ENCODE measurements around the gene RABGAP1L.
"Not testable (repeated sequence)": the region's sequence is repeated elsewhere in the genome, so short reads cannot be mapped to it uniquely, and the experiment has no call there.

RABGAP1L gene

DNA sequence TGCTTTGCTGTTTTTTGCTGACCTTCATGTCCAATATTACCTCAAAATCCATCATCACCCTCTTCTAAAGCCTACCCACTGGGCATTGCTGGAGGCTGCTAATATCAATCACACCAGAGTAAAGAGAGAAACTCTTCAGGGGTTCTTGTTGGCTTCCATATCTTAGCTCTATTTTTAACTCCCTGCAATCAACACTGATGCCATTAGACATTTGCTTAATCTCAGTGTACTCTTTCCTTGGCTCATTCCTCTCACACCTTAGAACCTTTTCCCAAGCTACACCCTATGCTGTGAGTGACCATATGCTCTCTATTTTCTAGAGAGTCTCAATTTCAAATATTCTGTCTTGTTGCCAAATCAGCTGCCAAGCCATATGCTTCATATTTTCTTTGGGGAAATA is 40.6 kb upstream of the RABGAP1L start:
- DNase-seq (ENCODE audit: extremely low read depth, low read depth): no peak
- TF ChIP-seq, protein P1, sequence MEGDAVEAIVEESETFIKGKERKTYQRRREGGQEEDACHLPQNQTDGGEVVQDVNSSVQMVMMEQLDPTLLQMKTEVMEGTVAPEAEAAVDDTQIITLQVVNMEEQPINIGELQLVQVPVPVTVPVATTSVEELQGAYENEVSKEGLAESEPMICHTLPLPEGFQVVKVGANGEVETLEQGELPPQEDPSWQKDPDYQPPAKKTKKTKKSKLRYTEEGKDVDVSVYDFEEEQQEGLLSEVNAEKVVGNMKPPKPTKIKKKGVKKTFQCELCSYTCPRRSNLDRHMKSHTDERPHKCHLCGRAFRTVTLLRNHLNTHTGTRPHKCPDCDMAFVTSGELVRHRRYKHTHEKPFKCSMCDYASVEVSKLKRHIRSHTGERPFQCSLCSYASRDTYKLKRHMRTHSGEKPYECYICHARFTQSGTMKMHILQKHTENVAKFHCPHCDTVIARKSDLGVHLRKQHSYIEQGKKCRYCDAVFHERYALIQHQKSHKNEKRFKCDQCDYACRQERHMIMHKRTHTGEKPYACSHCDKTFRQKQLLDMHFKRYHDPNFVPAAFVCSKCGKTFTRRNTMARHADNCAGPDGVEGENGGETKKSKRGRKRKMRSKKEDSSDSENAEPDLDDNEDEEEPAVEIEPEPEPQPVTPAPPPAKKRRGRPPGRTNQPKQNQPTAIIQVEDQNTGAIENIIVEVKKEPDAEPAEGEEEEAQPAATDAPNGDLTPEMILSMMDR (IDR thresholded peaks at IDR 0.05; ENCODE audit: low read depth, low read length, missing control alignments): no peak
- no peak overlapping the region for H3K4me3 ChIP-seq (replicated peaks; ENCODE audit: low read depth, low read length)

DNA sequence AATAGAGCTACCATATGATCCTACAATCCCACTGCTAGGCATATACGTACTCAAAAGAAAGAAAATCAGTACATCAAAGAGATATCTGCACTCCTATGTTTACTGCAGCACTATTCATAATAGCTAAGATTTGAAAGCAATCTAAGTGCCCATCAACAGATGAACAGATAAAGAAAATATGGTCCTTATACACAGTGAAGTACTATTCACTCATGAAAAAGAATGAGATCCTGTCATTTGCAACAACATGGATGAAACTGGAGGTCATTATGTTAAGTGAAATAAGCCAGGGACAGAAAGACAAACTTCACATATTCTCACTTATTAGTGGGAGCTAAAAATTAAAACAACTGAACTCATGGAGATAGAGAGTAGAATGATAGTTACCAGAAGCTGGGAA is 37.0 kb upstream of the RABGAP1L start:
- DNase-seq (ENCODE audit: extremely low read depth, low read depth); H3K4me3 ChIP-seq (replicated peaks; ENCODE audit: low read depth, low read length): not testable (repeated sequence)

DNA sequence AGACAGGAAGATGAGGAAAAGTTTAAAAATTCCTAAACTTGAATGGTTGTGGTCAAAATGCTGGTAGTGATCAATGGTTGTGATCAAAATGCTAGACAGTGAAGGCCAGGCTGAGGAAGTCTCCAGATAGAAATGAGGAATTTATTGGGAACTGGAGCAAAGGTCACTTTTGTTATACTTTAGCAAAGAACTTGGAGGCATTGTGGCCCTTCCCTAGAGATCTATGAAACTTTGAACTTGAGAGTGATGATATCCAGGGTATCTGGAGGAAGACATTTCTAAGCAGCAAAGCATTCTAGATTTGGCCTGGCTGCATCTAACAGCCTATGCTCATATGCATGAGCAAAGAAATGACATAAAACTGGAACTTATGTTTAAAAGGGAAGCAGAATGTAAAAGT is 35.5 kb upstream of the RABGAP1L start:
- TF ChIP-seq, protein P1 (IDR thresholded peaks at IDR 0.05; ENCODE audit: low read depth, low read length, missing control alignments): no peak
- DNase-seq (ENCODE audit: extremely low read depth, low read depth): no peak
- H3K4me3 ChIP-seq (replicated peaks; ENCODE audit: low read depth, low read length): no peak overlapping the region

DNA sequence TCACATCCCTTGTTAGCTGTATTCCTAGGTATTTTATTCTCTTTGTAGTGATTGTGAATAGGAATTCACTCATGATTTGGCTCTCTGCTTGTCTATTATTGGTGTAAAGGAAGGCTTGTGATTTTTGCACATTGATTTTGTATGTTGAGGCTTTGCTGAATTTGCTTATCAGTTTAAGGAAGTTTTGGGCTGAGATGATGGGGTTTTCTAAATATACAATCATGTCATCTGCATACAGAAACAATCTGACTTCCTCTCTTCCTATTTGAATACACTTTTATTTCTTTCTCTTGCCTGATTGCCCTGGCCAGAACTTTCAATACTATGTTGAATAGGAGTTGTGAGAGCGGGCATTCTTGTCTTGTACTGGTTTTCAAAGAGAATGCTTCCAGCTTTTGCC is 32.1 kb upstream of the RABGAP1L start:
- not testable (repeated sequence) for H3K4me3 ChIP-seq (replicated peaks; ENCODE audit: low read depth, low read length); DNase-seq (ENCODE audit: extremely low read depth, low read depth)

DNA sequence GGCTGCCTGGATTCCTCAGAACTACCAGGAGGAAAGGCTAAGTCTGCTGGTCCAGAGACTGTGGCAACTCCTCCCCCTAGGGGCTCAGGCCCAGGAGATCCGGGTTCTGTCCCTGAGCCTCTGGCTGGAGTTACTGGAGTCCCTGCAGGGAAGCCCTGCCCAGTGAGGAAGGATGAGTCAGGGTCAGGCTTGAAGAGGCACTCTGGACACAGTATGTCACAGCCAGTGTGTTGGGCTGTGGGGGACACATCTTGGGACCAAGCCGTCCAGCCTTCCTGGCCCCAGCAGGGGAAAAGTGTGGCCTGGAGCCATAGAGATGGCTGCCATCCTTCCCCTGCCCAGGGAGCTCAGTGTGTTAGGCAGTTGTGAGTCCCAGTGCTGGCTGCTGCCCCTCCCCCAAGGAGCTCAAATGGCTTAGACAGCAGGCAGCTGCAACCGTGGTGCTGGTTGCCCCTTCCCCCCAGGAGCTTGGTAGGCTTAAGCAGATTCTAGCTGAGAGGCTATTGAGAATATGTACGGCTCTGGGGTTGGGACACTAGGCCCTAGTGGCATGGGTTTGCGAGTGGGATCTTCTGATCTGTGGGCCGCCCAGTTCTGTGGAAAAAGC is 28.2 kb upstream of the RABGAP1L start:
- DNase-seq (ENCODE audit: extremely low read depth, low read depth): no peak
- H3K4me3 ChIP-seq (replicated peaks; ENCODE audit: low read depth, low read length): no peak overlapping the region
- TF ChIP-seq, protein P1 (IDR thresholded peaks at IDR 0.05; ENCODE audit: low read depth, low read length, missing control alignments): no peak

DNA sequence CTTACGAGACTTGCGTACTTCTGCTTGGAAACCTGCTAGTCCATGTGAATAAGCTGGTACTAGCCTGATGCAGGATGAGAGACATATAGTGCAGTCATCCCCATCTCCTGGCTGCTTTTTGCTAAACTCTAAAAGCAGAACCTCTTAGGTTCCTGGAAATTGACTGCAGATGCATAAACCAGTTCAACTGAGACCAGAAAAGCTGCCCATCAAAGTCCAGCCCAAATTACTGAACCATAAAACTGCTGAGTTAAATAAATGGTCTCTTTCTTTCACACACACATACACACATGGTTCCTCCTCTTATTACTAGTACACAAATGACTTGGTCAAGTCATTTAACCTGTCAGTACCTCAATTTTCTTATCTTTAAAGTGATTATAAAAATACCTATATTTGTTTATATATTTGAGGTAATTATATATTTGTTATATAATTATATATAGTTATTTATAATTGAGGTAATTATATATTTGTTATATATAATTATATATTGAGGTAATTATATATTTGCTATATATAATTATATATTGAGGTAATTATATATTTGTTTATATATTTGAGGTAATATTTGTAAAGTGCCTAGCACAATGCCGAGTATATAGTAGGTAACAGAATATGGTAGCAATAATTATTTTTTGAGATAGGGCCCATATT is 25.2 kb upstream of the RABGAP1L start:
- no peak for DNase-seq (ENCODE audit: extremely low read depth, low read depth)
- TF ChIP-seq, protein P1 (IDR thresholded peaks at IDR 0.05; ENCODE audit: low read depth, low read length, missing control alignments): no peak
- no peak overlapping the region for H3K4me3 ChIP-seq (replicated peaks; ENCODE audit: low read depth, low read length)

DNA sequence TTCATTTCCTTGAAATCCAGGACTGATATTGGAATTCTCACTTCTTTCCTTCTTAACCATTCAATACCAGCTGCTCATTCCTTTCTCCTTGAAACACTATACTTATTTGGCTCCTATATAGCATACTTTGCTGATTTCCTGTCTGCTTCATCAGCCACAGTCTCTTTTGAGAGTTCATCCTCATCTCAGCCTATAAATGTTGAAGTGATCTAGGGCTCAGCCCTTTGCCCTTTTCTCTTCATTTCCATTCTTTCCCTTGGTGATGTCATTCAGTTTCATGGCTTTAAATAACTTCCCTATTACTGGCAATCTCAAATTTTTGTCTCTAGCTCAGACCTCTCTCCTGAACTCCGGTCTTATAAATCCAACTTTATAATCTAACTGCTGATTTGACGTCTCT is 24.1 kb upstream of the RABGAP1L start:
- DNase-seq (ENCODE audit: extremely low read depth, low read depth): no peak
- TF ChIP-seq, protein P1 (IDR thresholded peaks at IDR 0.05; ENCODE audit: low read depth, low read length, missing control alignments): no peak
- H3K4me3 ChIP-seq (replicated peaks; ENCODE audit: low read depth, low read length): no peak overlapping the region

DNA sequence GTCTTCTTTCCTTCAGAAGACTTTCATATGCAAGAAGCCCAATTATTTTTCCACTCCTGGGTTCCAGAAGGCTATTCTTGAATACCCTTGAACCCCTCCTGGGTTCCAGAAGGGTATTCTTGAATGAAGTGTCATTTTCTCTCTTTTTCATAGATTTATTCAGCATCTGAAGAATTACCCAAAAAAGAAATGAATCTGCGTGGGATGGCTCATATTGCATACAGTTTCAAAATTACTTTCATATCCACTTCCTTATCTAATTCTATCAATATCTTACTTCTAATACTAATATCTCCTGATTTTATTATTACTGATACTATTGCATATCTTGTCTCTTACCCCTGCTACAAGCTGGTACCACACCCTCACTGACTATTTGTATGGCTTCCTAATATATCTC is 22.6 kb upstream of the RABGAP1L start:
- no peak for DNase-seq (ENCODE audit: extremely low read depth, low read depth)
- H3K4me3 ChIP-seq (replicated peaks; ENCODE audit: low read depth, low read length): no peak overlapping the region
- TF ChIP-seq, protein P1 (IDR thresholded peaks at IDR 0.05; ENCODE audit: low read depth, low read length, missing control alignments): no peak

All from HFF-Myc (cell line).